CD4-positive, alpha-beta T cell treated with Interleukin-10 for 1 hour (primary cell): ENCODE results near the gene SOX8.
"Not testable (repeated sequence)": the region's sequence is repeated elsewhere in the genome, so short reads cannot be mapped to it uniquely, and the experiment has no call there.

Experiments
- DNase-seq: peaks from one replicate; pipeline ENCODE4 v3.0.0-alpha.2; 2020

Gene SOX8

DNA sequence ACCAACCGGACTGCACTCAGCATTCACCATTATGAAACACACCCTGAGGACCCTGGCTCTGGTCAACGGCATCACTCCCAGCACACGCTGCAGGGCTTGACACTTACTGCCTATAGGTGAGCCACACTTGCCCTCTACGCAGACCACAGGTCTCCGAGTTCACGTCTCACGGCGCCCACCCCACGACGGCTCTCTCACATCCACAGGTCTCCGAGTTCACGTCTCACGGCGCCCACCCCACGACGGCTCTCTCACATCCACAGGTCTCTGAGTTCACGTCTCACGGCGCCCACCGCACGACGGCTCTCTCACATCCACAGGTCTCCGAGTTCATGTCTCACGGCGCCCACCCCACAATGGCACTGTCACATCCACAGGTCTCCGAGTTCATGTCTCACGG, 25.8 kb upstream of the SOX8 start:
- not testable (repeated sequence) for DNase-seq

DNA sequence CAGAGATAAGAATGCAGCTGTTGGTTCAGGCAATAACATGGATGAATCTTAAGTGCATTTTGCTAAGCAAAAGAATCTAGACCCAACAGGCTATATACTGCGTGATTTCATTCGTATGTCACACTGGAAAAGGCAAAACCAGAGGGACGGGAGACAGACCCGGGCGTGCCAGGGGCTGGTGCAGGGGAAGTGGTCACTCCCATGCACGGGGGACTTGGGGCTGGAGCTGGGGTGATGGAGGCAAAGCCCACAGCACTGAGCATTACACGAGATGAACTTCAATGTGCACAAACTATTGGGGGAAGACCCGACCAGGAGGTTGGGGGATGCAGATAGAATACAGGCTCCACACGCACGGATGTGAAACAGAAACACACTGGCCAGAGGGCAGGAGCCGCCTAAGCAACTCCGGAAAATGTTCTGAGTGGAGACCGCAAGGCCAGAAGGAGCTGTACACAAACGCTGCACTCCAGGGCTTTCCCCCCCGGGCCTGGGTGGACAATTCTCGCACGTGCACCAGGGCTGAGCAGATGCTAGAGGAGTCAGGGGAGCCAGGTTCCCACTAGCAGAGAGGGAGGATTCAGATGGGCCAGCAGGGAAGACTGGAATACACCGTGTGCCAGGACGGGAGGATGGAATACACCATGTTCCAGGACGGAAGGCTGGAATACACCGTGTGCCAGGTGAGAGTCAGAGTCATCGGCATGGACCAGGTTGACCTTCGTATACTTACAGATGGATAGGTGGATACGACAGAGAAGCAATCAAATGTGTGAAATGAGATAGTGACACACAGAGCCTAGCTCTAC, 22.1 kb upstream of the SOX8 start:
- DNase-seq = no peak

DNA sequence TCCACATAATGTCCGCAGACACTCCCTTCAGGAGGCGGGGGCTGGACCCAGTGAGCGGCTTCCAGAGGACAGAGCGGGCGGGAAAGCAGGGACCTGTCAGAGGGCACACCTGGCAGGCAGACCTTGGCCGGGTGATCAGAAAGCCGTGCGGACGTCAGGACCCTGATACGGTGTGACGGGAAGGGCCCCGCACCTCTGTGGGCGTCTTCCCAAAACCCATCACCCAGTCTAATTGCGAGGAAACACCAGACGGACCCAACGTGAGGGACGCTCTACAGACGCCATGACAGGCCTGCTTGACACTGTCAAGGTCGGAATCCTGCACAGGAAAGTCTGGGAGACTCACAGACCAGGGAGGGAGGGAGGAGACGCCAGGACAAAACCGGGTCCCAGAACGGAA, 19.2 kb upstream of the SOX8 start:
- no peak for DNase-seq

DNA sequence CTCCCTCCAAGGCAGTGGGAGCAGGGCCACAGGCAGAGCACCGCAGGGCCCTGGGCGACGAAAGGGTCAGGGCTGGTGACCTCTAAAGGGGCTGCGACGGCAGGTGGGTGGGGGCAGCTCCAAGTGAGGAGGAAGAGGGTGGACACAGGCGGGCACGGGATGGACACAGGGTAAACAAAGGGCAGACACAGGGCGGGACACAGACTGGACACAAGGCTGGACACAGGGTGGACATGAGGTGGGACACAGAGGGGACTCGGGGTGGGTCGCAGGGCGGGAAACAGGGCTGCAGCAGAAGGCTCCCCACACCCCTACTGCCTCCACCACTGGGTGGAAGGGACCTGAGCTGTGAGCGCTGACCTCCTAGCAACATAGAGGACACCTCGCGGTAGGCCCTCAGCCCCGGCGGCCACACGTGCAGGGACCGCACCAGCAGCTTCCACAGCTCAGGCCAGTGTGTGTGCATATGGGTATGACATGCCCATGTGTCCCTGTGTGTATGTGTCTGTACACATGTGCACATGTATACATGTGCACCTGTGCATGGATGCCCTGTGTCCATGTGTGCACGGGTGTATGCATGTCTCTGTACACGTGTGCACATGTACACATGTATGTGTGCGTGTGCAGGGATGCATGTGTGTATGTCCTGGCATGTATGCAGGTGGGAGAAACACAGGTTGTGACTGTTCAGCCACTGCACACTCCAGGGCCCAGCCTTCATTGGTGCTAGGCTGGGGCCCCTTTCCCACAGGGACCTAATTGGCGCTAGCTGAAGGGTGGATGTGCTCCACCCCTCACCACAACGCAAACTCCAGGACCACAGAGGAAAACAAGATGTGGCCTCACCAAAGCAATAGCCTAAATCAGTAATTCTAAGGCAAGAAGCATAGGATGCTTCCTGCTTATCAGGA, 18.4 kb upstream of the SOX8 start:
- DNase-seq = no peak

DNA sequence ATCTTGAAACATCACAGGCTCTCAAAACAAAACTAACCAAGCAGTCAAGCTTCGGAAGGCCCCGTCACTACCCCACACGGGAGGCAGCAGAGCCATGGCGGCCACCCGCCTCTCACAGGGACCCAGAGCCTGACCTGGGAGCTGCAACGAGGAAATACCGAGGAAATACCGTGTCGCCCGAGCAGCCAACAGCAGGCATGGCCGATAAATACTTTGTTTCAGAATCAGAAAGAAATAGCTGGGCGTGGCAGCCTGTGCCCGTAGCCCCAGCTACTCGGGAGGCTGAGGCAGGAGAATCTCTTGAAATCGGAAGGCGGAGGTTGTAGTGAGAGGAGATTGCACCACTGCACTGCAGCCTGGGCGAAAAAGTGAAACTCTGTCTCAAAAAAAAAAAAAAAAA, 17.7 kb upstream of the SOX8 start:
- peak; percentile 18 for DNase-seq

DNA sequence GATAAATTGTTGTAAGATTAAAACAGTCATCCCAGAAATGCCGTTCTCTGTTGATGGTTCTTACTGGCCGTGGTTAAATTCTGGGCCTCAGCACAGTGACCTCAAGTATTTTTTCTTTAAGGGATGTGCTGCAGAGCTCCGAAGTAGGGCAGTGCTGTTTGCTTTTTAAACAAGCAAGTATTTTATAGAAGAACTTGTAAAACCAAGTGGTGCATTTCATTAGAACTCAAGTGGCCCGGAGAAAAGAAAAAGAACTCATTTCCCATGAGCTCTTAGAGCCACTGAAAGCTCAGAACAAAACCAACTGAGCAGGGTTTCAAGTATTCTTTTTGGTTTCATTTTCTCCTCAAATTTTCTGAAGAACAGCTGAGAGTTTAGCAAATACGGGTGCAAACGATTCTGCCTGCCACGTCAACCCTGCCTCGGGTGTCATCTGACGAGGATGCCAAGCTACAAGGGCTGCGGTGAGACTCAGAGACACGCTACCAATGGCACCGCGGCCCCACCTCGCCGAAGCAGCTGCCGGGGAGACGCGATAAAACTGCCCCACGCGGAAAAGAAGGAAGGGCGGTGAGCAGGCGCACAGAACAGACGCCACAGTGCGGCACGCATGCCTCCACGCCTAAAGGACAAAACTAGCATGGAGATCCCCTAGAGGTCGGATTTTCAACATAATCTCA, 17.1 kb upstream of the SOX8 start:
- peak; percentile 83 for DNase-seq

DNA sequence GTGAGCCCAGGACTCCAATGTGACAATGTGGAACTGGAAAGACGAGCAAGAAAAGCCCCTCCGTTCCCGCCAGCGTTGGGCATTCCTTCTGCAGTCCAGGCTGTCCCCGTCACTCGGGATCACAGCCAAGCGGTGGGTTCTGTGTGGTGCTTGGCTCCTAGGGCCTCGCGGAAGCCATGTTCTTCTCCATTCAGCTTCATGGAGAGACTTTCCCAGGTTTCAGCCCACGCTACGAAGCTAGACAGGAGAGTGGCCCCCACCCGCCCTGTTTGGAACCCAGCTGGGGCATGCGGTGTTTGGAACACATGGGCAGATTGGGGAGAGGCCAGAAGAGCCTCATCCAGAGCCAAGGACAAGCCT, 16.6 kb upstream of the SOX8 start:
- DNase-seq = no peak

DNA sequence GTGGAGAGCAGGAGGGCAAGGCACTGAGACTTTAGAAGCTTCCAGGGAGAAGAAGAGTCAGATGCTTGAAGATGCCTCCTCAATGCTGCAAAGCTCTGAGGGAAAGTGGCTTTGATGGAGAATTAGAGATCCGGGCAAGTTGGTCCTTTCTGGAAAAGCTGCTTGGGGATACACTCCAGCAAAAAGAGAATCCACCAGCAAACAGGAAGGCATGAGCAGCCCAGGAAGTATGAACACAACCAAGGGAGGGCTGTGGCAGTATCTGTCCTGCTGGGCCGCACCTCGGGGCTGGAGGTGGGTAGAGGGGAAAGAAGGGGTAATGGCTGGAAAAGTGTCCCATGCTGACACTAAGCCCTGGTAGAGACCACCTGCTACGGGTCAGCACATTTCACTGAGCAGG, 16.1 kb upstream of the SOX8 start:
- DNase-seq = no peak

DNA sequence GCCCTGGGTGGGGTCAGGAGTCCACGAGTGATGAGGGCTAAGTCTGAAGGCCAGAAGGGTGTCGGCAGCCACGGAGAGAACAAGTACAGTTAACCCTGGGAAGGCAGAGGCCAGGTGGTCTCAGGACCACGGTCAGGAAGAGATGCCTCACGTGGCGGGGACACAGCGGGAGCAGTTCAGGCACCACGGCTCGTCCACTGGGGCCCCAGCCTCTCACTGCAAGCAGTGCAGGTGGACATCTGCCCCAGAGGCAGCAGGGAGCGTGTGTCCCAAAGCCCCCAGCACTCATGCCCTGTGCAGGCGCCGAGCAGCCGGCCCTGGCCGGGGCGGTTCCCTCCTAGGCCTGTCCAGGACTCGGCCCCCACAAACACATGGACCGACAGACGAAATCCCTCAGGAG, 15.5 kb upstream of the SOX8 start:
- DNase-seq = no peak

DNA sequence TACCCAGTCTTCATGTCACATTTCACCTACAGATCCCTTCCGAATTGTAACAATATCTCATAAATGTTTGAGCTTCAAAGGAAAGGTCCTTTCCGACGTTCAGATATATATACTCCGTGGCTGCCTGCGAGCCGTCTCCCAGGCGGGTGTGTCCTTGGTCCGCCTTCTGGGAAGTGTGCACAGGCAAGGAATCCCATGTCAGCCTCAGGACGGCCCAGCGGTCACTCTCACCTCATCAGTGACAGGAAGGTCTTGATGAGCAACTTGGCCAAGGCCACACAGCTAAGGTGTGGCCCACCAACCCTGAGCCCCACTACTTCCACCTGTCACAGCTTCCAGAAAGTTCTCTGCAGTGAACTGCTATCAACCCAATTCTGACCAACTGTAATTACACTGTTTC, 15.1 kb upstream of the SOX8 start:
- no peak for DNase-seq

DNA sequence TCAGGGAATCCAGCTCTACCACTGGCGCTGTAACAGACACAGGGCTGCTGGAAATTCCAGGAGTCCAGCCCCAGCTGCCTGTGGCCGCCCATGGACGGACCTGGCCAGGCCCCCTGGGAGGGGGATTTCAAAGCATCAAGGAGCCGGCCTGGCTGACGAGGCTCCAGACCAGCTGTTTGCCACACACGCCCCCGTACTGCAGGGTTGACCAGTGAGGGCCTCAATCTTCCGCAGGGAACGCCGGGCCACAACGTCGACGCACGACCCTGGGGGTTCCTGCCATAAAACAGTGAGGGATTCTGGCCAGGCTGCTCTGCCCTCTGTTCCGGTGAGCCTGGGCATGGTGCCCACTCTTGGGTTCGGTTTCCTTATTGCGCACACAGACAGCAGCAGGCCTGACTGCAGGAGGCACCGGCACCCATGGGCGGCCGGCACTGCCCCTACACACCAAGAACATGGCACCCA, 14.5 kb upstream of the SOX8 start:
- no peak for DNase-seq

DNA sequence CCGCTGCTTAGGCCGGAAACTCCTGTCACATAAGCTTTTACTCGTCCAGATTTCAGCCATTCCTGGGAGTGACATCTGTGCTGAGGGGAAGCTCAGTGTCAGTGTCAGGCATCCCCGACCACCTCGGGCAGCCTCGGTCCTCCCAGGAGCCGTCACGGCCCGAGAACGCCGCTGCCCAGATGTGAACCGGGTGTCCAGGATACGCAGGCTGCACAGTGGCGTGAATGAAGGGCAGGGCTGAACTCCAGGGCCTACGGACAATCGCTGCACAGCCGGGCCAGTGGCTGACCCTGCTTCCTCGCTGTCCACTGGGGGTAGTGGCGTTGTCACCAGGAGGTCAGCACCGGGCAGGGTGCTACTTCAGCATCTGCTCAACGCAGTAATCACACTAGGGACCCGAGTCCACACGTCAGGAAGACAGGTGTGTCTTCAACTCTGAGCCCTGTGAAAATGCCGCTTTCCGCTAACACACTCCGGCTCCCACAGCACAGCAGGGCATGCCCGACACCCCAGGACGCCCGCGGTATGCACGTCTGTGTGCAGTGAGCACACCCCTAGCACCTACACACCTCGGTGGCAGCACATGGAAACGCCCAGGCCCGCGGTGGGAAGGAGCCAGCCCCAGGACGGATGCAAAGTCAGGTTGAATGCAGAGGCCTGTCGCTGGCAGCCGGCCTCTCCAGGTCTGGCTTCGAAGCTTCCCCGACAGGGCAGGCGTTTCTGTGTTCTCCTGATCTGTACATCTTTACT, 13.8 kb upstream of the SOX8 start:
- no peak for DNase-seq

DNA sequence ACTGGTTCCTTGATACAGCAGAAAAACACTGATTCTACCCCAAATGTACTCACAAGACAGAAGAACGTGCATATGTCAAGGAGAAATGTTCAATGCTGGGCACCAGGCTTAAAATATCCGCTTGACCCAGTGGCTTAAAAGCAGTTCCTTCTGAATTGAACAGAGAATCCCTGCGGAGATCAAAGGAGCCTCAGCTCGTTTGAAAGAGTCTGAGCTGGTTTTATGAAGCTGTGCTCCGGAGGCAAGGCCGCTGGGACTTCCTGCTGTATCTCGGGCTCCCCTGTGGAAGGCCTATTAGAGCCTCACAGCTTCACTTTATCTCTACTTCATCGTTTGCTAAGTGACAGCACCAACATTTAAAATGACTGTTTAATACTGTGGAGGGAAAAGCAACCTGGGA, 12.9 kb upstream of the SOX8 start:
- DNase-seq = no peak

DNA sequence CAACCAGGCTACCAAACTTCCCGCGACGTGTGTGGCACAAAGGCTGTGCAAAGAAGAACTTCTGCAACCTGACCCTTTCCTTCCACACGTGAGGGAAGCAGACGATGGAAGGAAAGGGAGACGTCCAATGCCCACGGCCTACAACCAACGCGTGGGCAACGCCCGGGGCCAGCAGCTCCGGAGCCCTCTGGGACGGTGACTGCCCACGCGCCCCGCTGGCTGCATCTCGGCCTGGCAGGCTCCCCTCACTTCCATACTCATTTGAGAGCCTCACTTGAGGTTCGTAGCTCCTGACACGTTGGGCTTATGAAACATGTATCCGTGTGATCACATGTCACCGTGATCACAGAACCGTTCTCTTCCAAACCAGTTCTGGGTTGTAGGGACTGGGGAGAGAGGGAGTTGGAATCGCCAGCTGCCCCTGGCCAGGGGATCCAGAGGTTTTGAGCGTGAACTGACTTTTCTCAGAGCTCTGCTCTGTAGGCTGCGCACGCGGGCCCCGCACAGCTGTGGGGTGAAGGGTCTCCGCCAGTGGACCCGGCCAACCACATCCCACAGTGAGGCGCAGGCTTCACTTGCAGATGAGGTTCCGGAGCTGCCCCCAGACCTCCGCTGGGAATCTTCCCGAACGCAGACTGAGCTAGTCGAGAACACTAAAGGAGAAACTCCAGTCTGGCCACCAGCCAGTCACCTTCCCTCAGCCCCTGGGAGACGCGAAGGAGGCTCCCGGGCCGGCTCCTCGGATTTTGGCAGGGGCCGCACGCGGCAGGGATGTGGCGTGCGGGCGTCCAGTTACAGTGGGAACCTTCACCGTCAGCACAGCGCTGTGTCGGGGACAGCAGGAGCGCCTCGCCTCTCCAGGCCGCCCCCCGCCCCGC, 11.8 kb upstream of the SOX8 start:
- DNase-seq = no peak

DNA sequence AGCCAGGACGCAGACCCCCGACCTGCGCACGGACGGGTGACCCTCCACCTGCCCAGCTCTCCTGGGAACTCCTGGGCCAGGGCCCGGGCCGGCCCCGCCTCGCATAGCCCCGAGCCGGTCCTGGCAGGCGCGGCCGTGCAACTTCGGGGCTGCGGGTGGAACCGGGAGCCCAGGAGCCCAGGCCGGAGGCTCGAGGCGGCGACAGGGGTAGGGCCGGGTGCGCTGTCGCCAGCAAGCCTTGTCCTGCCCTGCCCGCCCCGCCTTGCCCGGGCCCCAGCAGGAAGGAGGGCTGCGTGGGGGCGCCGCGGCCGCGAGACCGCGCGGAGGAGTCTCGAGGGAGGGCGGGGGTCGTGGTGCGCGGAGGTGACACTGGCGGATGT, 11.2 kb upstream of the SOX8 start:
- no peak for DNase-seq

DNA sequence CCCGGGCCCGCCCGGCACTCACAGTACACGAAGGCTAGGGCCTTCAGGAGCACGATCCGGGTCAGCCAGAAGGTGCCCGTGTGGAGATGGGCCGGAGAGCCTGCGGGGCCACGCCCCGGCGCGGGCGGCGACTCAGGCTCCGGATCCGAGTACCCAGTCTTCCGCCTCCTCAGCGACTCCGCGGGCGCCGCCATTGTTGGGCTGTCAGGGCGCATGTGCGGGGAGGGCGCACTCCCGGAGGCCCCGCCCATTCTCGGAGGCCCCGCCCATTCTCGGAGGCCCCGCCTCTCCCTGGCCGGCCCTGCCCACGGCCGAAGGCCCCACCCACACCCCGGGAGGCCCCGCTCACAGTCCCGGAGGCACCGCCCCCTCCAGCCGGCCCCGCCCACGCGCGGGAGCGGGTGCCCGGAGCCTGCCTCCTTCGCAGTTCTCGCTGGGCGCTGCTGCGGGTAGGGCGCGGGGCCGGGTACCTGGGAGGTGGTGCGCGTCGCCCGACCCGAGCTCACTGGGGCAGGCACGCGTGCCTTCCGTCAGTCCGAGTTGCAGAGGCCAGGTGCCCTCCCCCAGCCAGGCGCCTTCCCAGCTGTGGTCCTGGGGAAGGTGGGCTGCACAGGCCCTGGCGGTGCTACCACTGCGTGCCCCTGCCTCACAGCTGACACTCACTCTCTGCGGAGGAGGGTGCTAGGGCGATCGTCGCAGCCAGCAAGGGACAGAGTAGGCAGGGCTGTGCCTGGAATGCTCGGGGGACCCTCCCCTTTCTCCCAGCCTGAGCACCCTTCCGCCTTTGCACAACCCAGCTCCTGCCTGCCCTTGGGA, 10.6 kb upstream of the SOX8 start, which contains the start of gene LMF1:
TSS of gene LMF1 (minus strand) at position 219 of the 816 bp plus-strand sequence. CDS start at position 215, 4 bp downstream.
- peak; percentile 97 for DNase-seq

DNA sequence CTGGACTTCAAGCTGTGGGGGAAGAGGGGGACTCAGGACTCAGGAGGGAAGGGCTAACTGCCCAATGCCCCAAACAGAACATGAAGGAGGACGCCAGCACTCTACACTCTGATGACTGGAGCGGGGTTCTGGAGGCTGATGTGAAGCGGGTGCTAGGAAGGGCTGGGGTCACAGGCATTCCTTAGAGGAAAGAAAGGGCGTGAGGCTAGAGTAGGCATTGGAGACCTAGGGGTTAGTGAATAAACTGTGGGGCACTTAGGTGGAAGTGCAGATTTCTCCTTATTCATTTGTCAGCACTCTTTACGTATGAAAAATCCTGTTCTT, 10.0 kb upstream of the SOX8 start:
- DNase-seq = no peak

DNA sequence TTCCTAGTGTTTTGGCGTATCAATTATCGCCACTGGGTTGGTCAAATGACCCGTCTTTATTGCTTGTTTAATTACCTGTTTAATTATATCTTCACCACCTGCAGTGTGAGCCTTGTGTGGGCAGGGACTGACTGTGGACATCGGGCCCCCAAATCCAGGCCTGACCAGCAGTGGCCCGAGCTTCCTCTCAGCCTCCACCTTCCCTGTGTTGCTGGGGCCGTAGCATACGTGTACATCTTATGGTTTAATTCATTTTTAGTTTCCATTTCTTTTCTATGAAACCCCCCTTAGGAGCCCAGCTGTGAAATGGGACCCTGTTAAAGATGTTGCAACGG, 9.6 kb upstream of the SOX8 start:
- no peak for DNase-seq

DNA sequence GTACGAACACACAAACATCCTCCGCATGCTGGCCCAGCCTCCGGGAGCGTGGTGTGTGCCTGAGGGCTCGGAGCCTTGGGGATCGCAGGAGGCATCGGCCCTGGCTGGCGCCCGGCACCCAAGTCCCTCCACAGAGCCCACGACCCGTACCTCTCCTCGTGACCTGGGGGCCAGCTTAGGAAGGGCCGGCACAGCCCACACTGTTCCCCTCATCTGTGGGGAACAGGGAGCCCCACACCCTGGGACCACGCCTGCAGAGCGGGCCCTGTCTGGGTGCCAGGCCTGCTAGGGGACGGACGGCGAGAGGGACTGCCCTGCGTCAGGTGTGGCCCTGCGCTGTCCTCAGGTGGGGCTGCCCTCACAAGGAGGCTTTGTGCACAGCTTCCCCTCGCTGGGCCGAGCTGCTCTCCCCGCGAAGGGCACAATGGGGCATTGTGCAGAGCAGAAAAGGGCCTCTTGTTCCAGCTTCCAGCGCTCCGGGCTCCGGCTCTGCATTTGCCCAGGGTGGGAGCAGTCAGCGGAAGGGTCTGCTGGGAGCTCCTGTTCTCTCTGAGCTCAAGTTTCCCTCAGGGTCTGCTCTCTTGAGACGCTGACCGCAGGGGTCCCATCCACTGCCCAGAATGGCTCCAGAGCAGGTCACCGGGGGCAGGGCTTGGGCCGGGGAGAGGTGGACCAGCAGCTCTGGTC, 9.1 kb upstream of the SOX8 start:
- DNase-seq = no peak

DNA sequence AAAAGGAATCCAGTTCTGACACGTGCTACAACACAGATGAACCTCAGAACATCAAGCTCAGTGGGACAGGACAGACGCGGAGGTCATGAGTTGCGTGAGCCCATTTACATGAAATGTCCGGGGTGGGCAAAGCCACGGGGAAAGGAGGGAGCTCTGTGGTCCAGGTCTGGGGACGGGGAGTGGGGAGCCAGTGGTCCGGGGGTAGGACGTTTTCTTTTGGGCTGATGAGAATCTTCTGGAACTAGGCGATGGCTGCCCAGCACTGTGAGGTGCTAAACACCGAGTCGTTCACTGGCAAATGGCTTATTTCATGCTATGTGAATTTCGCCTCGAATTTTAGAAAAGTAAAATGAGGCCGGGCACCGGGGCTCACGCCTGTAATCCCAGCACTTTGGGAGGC, 8.2 kb upstream of the SOX8 start:
- no peak for DNase-seq
